Measurements from ENCODE around the gene FZD10.

FZD10 gene

GRCh38 chr12:130146176-130146931 lies 15.9 kb upstream of the FZD10 start:
- DNase-seq = no peak
- in situ Hi-C loops (cut with MboI; ENCODE audit: low pct_unique_long_range_greater_than_20kb, low sequenced_read_pairs) = no loop called here

GRCh38 chr12:130147875-130148596 lies 14.2 kb upstream of the FZD10 start:
- DNase-seq = no peak
- in situ Hi-C loops (cut with MboI; ENCODE audit: low pct_unique_long_range_greater_than_20kb, low sequenced_read_pairs) = no loop called here

GRCh38 chr12:130151846-130152245 lies 10.4 kb upstream of the FZD10 start:
- in situ Hi-C loops (cut with MboI; ENCODE audit: low pct_unique_long_range_greater_than_20kb, low sequenced_read_pairs) = no loop called here
- no peak for DNase-seq

GRCh38 chr12:130152386-130152785 lies 9.9 kb upstream of the FZD10 start:
- in situ Hi-C loops (cut with MboI; ENCODE audit: low pct_unique_long_range_greater_than_20kb, low sequenced_read_pairs) = no loop called here
- DNase-seq = no peak

- no peak for DNase-seq
- in situ Hi-C loops (cut with MboI; ENCODE audit: low pct_unique_long_range_greater_than_20kb, low sequenced_read_pairs) = no loop called here
Observed at GRCh38 chr12:130153803-130154202, 8.5 kb upstream of the FZD10 start.

GRCh38 chr12:130154276-130155070 lies 7.8 kb upstream of the FZD10 start:
- no peak for DNase-seq
- in situ Hi-C loops (cut with MboI; ENCODE audit: low pct_unique_long_range_greater_than_20kb, low sequenced_read_pairs) = no loop called here

- in situ Hi-C loops (cut with MboI; ENCODE audit: low pct_unique_long_range_greater_than_20kb, low sequenced_read_pairs) = no loop called here
- DNase-seq = no peak
Observed at GRCh38 chr12:130155416-130156073, 6.7 kb upstream of the FZD10 start.

- DNase-seq = no peak
- in situ Hi-C loops (cut with MboI; ENCODE audit: low pct_unique_long_range_greater_than_20kb, low sequenced_read_pairs) = no loop called here
Observed at GRCh38 chr12:130156652-130157275, 5.5 kb upstream of the FZD10 start.

GRCh38 chr12:130157998-130158753 lies 4.1 kb upstream of the FZD10 start:
- DNase-seq = no peak
- in situ Hi-C loops (cut with MboI; ENCODE audit: low pct_unique_long_range_greater_than_20kb, low sequenced_read_pairs) = no loop called here

GRCh38 chr12:130158754-130159059 lies 3.6 kb upstream of the FZD10 start:
- in situ Hi-C loops (cut with MboI; ENCODE audit: low pct_unique_long_range_greater_than_20kb, low sequenced_read_pairs) = no loop called here
- no peak for DNase-seq

GRCh38 chr12:130160306-130160705 lies 2.0 kb upstream of the FZD10 start:
- DNase-seq = no peak
- in situ Hi-C loops (cut with MboI; ENCODE audit: low pct_unique_long_range_greater_than_20kb, low sequenced_read_pairs) = no loop called here

GRCh38 chr12:130160711-130161231 lies 1.5 kb upstream of the FZD10 start:
- in situ Hi-C loops (cut with MboI; ENCODE audit: low pct_unique_long_range_greater_than_20kb, low sequenced_read_pairs) = no loop called here
- DNase-seq = no peak

GRCh38 chr12:130161261-130162243 lies 712 bp upstream of the FZD10 start:
- in situ Hi-C loops (cut with MboI; ENCODE audit: low pct_unique_long_range_greater_than_20kb, low sequenced_read_pairs) = no loop called here
- no peak for DNase-seq

- in situ Hi-C loops (cut with MboI; ENCODE audit: low pct_unique_long_range_greater_than_20kb, low sequenced_read_pairs) = no loop called here
- no peak for DNase-seq
Observed at GRCh38 chr12:130162745-130163460, 639 bp downstream of the FZD10 start.

GRCh38 chr12:130163461-130164215 lies 1.4 kb downstream of the FZD10 start:
- DNase-seq = no peak
- in situ Hi-C loops (cut with MboI; ENCODE audit: low pct_unique_long_range_greater_than_20kb, low sequenced_read_pairs) = no loop called here

- in situ Hi-C loops (cut with MboI; ENCODE audit: low pct_unique_long_range_greater_than_20kb, low sequenced_read_pairs) = no loop called here
Observed at GRCh38 chr12:130164216-130164542, 1.9 kb downstream of the FZD10 start.

More at GRCh38 chr12:130164216-130164542, 1.9 kb downstream of the FZD10 start:
- DNase-seq = no peak
